Liver (tissue), 3 donors: ENCODE data around the gene RASL11A.
"Not testable (repeated sequence)": the region's sequence is repeated elsewhere in the genome, so short reads cannot be mapped to it uniquely, and the experiment has no call there.

ENCODE experiments used
- CTCF ChIP-seq: fragments of 150-350 bp; IDR thresholded peaks from 2 replicates; pipeline ENCODE4 v1.5.1; 2017; ENCODE audit warnings: improper control_type of control experiment, low read depth, low read length; ENCODE audit not compliant: missing input control
- RAD21 ChIP-seq, 2 donors: IDR thresholded peaks; 2 replicates each; pipeline ENCODE4 v1.6.1; 2016; ENCODE audit warnings: antibody characterized with exemption in 2 of 2, mild to moderate bottlenecking in 2 of 2
- RXRA ChIP-seq, 2 donors: IDR thresholded peaks; 2 replicates each; pipeline ENCODE4 v1.6.1; 2017 to 2018; ENCODE audit warnings: antibody characterized with exemption in 2 of 2, mild to moderate bottlenecking in 1 of 2
- SP1 ChIP-seq: IDR thresholded peaks from 2 replicates; pipeline ENCODE4 v1.6.1; 2018; ENCODE audit warnings: antibody characterized with exemption, mild to moderate bottlenecking
- ZBTB33 ChIP-seq: IDR thresholded peaks from 2 replicates; pipeline ENCODE4 v1.6.1; 2016; ENCODE audit warnings: antibody characterized with exemption
- donor health status: healthy.
- donor health status: healthy.

GRCh38 chr13:27291967-27292366 is 21.3 kb downstream of the RASL11A start:
- TF ChIP-seq RXRA (IDR thresholded peaks at IDR 0.05); CTCF; SP1; RAD21 (IDR thresholded peaks at IDR 0.05); ZBTB33: not testable (repeated sequence)
